Endothelial cell of umbilical vein (primary cell): ENCODE measurements around the gene PTPN2. TPM values are rescaled to one million over a fixed set of nuclear protein-coding genes. Genes with fewer than 3 reads are reported as not detected.

Experiments used
- BruUV-seq: library from RNA; stranded (reverse); fragments of 400-500 nt; replicated peaks from 2 replicates; lab custom pipeline; 2021; lab: Mats Ljungman, UMichigan
- CTCF ChIA-PET: fragments of 300-600, 350-600 bp; sonication (Branson Sonifier 250); formaldehyde crosslinking; loops from one replicate; lab custom pipeline; 2021; ENCODE audit warnings: antibody characterized with exemption, inconsistent platforms; lab: Charles Lee
- POLR2A ChIA-PET: fragments of 300-600, 350-600 bp; sonication (Branson Sonifier 250); formaldehyde crosslinking; loops from one replicate; lab custom pipeline; 2021; ENCODE audit warnings: antibody characterized with exemption, inconsistent platforms; lab: Charles Lee
- DNase-seq: peaks from one replicate; pipeline ENCODE4 v3.0.0-alpha.2; 2011; ENCODE audit warnings: low read depth, low spot score
- FAIRE-seq: peaks from 2 replicates; lab custom pipeline; 2011; peaks lifted over from hg19 to GRCh38; lab: Jason Lieb, UNC
- H2AFZ ChIP-seq: 2 replicates; pipeline ENCODE4 v1.6.0; 2012; ENCODE audit warnings: low read depth, low read length, control low read depth, inconsistent platforms
- H3K27ac ChIP-seq: 2 replicates; pipeline ENCODE4 v1.5.1; 2011; ENCODE audit warnings: low read depth, mild to moderate bottlenecking, control low read depth, low read length, moderate library complexity; ENCODE audit not compliant: insufficient read depth
- H3K27me3 ChIP-seq, 2 experiments: 2 replicates each; pipeline versions ENCODE4 v1.6.0 to v1.6.1; 2011; ENCODE audit warnings: low read length in 2 of 2, mixed read lengths in 1 of 2; ENCODE audit not compliant: control insufficient read depth in 2 of 2, insufficient read depth in 2 of 2
- H3K36me3 ChIP-seq, 2 experiments: 2 replicates in 1 of 2; 3 replicates in 1 of 2; pipeline ENCODE4 v1.5.1; 2011; ENCODE audit warnings: low read length in 2 of 2, mild to moderate bottlenecking in 1 of 2, moderate library complexity in 1 of 2; ENCODE audit not compliant: control insufficient read depth in 2 of 2, insufficient read depth in 2 of 2; ENCODE audit errors: extremely low read depth in 1 of 2
- H3K4me1 ChIP-seq: 3 replicates; pipeline ENCODE4 v1.5.1; 2011; ENCODE audit warnings: mild to moderate bottlenecking, low read length; ENCODE audit not compliant: control insufficient read depth, insufficient read depth; ENCODE audit errors: extremely low read depth
- H3K4me2 ChIP-seq: 2 replicates; pipeline ENCODE4 v1.6.1; 2011; ENCODE audit warnings: low read length, control low read depth, mixed read lengths; ENCODE audit not compliant: insufficient read depth
- H3K4me3 ChIP-seq, 3 experiments: fragments of 200-600 bp in 1 of 3; sonication (generic), shearing (Covaris generic) in 1 of 3; replicated peaks in 1 of 3; 2 replicates each; pipeline ENCODE4 v1.5.1; 2011 to 2016; ENCODE audit warnings: control low read depth in 3 of 3, low read length in 3 of 3, mild to moderate bottlenecking in 2 of 3, inconsistent platforms in 1 of 3, low read depth in 1 of 3, moderate library complexity in 1 of 3; ENCODE audit not compliant: insufficient read depth in 1 of 3
- H3K79me2 ChIP-seq: 2 replicates; pipeline ENCODE4 v1.6.0; 2012; ENCODE audit warnings: low read length, inconsistent platforms; ENCODE audit not compliant: control insufficient read depth, insufficient read depth
- H3K9ac ChIP-seq: replicated peaks from 2 replicates; pipeline ENCODE3; 2011; ENCODE audit warnings: low read length, control low read depth; ENCODE audit not compliant: insufficient read depth; ENCODE audit errors: extremely low read depth
- H3K9me1 ChIP-seq: replicated peaks from 3 replicates; pipeline ENCODE4 v1.6.0; 2011; ENCODE audit warnings: mild to moderate bottlenecking, low read length; ENCODE audit not compliant: control insufficient read depth, insufficient read depth; ENCODE audit errors: extremely low read depth
- H3K9me3 ChIP-seq: replicated peaks from 2 replicates; pipeline ENCODE4 v1.5.1; 2012; ENCODE audit warnings: low read length, inconsistent platforms; ENCODE audit not compliant: control insufficient read depth, insufficient read depth
- H4K20me1 ChIP-seq: replicated peaks from 2 replicates; pipeline ENCODE3; 2011; ENCODE audit warnings: mild to moderate bottlenecking, low read length; ENCODE audit not compliant: control insufficient read depth, insufficient read depth; ENCODE audit errors: extremely low read depth
- EZH2 ChIP-seq: IDR thresholded peaks from 2 replicates; pipeline ENCODE4 v1.6.1; 2012; ENCODE audit warnings: borderline replicate concordance, low read depth, mild to moderate bottlenecking, moderate library complexity, low read length, inconsistent platforms; ENCODE audit not compliant: severe bottlenecking
- FOS ChIP-seq: IDR thresholded peaks from 2 replicates; pipeline ENCODE4 v1.6.1; 2011; ENCODE audit warnings: mild to moderate bottlenecking, low read length, moderate library complexity, borderline replicate concordance; ENCODE audit not compliant: insufficient read depth
- GATA2 ChIP-seq: IDR thresholded peaks from 2 replicates; pipeline ENCODE4 v1.7.0; 2011; ENCODE audit warnings: low read depth, mild to moderate bottlenecking, moderate library complexity, mixed read lengths, low read length; ENCODE audit not compliant: insufficient read length, insufficient read depth
- JUN ChIP-seq: IDR thresholded peaks from 2 replicates; pipeline ENCODE4 v1.6.1; 2011; ENCODE audit warnings: borderline replicate concordance, low read depth; ENCODE audit not compliant: insufficient read length, insufficient read depth
- MYC ChIP-seq: IDR thresholded peaks from one replicate; pipeline ENCODE4 v1.6.1; 2011; ENCODE audit warnings: mild to moderate bottlenecking, low read depth, low read length
- POLR2A ChIP-seq: IDR thresholded peaks from 2 replicates; pipeline ENCODE4 v1.6.1; 2012; ENCODE audit warnings: low read depth, mild to moderate bottlenecking, control low read depth, low read length
- POLR2AphosphoS5 ChIP-seq: IDR thresholded peaks from 2 replicates; pipeline ENCODE4 v1.6.1; 2012; ENCODE audit warnings: low read depth, mild to moderate bottlenecking, control low read depth, low read length, moderate library complexity; ENCODE audit not compliant: insufficient read depth
- dilution Hi-C: fragments of 300-500 bp; cut with MboI; formaldehyde crosslinking; loops from one replicate; pipeline ENCODE4 v1.15.0; 2019; ENCODE audit warnings: low sequenced_read_pairs; ENCODE audit not compliant: extremely low pct_ligation_motif_present
- intact Hi-C: fragments of 100-400 bp; cut with micrococcal nuclease; formaldehyde crosslinking; loops from one replicate; pipeline ENCODE4 v1.10.0; 2022
- polyA plus RNA-seq, 4 experiments: library from polyadenylated mRNA; depleted of rRNA in 3 of 4; stranded (reverse) in 3 of 4; unstranded in 1 of 4; fragments of >200 nt; gene quantifications; 2 replicates each; pipeline versions ENCODE4 v1.2.1 to v1.2.3, GENCODE V29; 2011 to 2012; ENCODE audit warnings: missing spikeins in 1 of 4
- total RNA-seq: library from RNA; stranded (reverse); gene quantifications from 2 replicates; pipeline ENCODE4 v1.2.3, GENCODE V29; 2021
- TF ChIP-seq, protein P1 (sequence below): IDR thresholded peaks from 2 replicates; pipeline ENCODE4 v1.6.1; 2011; ENCODE audit not compliant: insufficient read depth, insufficient read length
- TF ChIP-seq, protein P2 (sequence below), 2 donors: IDR thresholded peaks; 1 replicate in 1 of 2; 2 replicates in 1 of 2; pipeline ENCODE4 v1.5.1; 2011; ENCODE audit warnings: low read length in 2 of 2, mild to moderate bottlenecking in 2 of 2, moderate library complexity in 2 of 2, control low read depth in 1 of 2, inconsistent platforms in 1 of 2, low read depth in 1 of 2; ENCODE audit not compliant: insufficient read depth in 1 of 2; ENCODE audit errors: extremely low read depth in 1 of 2

The PTPN2 gene
- total and polyA plus RNA-seq, 2 donors (not counting 3 experiments of a cell fraction or from before 2014, with no cell fraction given) = 8.2 to 20.9 TPM

DNA sequence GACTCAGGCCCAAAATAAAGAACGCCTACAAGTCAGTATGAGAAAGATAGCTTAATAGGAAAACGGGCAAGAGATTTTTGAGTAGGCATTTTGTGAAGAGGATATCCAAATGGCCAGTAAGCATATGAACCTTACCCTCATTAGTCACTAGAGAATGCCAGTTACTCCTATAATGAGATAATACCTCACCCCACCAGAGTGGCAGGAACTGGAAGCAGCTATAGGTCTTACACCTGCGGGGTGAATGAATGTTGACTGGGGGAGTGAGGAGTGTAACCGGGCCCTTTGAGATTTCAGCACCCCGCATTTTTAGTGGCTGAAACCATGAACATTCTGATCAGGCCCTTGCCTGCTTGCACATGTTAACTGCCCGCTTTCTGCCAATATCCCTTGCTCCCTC is 7.5 kb upstream of the PTPN2 start:
- no TSS peak for BruUV-seq
- Histone ChIP-seq H4K20me1 (no peaks in the 10 kb centered on the region), H3K9ac (no peak overlapping the region), H3K9me3 (no peaks in the 10 kb centered on the region), H2AFZ (no peak overlapping the region), H3K4me3 (no peak overlapping the region), H3K79me2 (no peaks in the 10 kb centered on the region), H3K27me3 (peaks cover 11 to 22% of the 10 kb centered on the region in 2 experiments), H3K9me1 (no peaks in the 10 kb centered on the region), H3K36me3 (no peaks in the 10 kb centered on the region), H3K27ac (no peak overlapping the region), H3K4me1 (no peaks in the 10 kb centered on the region), H3K4me2 (no peak overlapping the region)
- ChIA-PET CTCF (interaction anchor here (1.4 to 5.5 kb wide), 10 partner anchors 10 to 268 kb away, joined by 3 to 36 read pairs (median 8); no protein-coding TSS in a partner anchor), POLR2A (no interaction called here)
- intact Hi-C loops = loop anchor here (2.0 kb wide), 1 partner anchor 43 kb away; no protein-coding TSS in a partner anchor
- DNase-seq (no peak), FAIRE-seq (no peak)
- dilution Hi-C loops = no loop called here
- TF ChIP-seq MYC = no peak

DNA sequence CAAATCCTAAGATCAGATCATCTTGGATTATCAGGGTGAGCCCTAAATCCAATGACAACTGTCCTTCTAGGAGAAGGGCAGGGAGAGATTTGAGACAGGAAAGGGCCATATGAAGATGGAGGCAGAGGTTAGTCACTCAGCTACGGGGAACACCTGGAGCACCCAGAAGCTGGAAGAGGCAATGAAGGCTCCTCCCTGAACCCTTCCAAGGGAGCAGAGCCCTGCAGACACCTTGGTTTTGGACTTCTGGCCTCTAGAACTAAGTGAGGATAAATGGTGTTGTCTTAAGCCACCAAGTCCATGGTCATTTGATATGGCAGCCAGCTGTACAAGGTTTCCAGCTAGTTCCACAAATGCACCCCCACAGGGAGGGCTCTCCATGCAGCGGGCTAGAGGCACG is 6.9 kb upstream of the PTPN2 start:
- POLR2A ChIA-PET = no interaction called here
- dilution Hi-C loops = no loop called here
- H3K79me2 ChIP-seq = no peaks in the 10 kb centered on the region
- intact Hi-C loops = loop anchor here (2.0 kb wide), 1 partner anchor 44 kb away; no protein-coding TSS in a partner anchor
- no peak overlapping the region for H3K4me2 ChIP-seq
- no peaks in the 10 kb centered on the region for H3K36me3 ChIP-seq
- DNase-seq = no peak
- H3K4me3 ChIP-seq = no peak overlapping the region
- H3K9me1 ChIP-seq = no peaks in the 10 kb centered on the region
- no TSS peak for BruUV-seq
- H3K9me3 ChIP-seq = no peaks in the 10 kb centered on the region
- no peaks in the 10 kb centered on the region for H3K4me1 ChIP-seq
- no peak overlapping the region for H2AFZ ChIP-seq
- no peak for TF ChIP-seq POLR2AphosphoS5
- TF ChIP-seq FOS = no peak
- TF ChIP-seq GATA2 = no peak
- no peak for TF ChIP-seq POLR2A
- TF ChIP-seq, protein P1, sequence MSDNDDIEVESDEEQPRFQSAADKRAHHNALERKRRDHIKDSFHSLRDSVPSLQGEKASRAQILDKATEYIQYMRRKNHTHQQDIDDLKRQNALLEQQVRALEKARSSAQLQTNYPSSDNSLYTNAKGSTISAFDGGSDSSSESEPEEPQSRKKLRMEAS = no peak
- no peak for TF ChIP-seq MYC
- TF ChIP-seq EZH2 = no peak
- TF ChIP-seq JUN = no peak
- TF ChIP-seq, protein P2, sequence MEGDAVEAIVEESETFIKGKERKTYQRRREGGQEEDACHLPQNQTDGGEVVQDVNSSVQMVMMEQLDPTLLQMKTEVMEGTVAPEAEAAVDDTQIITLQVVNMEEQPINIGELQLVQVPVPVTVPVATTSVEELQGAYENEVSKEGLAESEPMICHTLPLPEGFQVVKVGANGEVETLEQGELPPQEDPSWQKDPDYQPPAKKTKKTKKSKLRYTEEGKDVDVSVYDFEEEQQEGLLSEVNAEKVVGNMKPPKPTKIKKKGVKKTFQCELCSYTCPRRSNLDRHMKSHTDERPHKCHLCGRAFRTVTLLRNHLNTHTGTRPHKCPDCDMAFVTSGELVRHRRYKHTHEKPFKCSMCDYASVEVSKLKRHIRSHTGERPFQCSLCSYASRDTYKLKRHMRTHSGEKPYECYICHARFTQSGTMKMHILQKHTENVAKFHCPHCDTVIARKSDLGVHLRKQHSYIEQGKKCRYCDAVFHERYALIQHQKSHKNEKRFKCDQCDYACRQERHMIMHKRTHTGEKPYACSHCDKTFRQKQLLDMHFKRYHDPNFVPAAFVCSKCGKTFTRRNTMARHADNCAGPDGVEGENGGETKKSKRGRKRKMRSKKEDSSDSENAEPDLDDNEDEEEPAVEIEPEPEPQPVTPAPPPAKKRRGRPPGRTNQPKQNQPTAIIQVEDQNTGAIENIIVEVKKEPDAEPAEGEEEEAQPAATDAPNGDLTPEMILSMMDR (IDR thresholded peaks at IDR 0.05; ENCODE audit: extremely low read depth in 1 of 2, insufficient read depth in 1 of 2, low read depth in 1 of 2, low read length in 2 of 2) = no peak
- H4K20me1 ChIP-seq = no peaks in the 10 kb centered on the region
- H3K9ac ChIP-seq = no peak overlapping the region
- no peak for FAIRE-seq
- H3K27ac ChIP-seq = no peak overlapping the region
- CTCF ChIA-PET = interaction anchor here (1.3 to 5.5 kb wide), 12 partner anchors 9 to 268 kb away, joined by 3 to 36 read pairs (median 7); no protein-coding TSS in a partner anchor
- peaks cover 9 to 21% of the 10 kb centered on the region in 2 experiments for H3K27me3 ChIP-seq
